PC-3 (cell line): Measurements from ENCODE around the gene RIPPLY1.

Experiments used
- EZH2phosphoT487 ChIP-seq: fragments of 300-600 bp; sonication (generic); IDR thresholded peaks from 2 replicates; pipeline ENCODE4 v1.6.1; 2018; ENCODE audit warnings: mild to moderate bottlenecking, antibody characterized with exemption, low read length, borderline replicate concordance
- TF ChIP-seq, protein P1 (sequence below): fragments of 300-600 bp; sonication (generic); conservative IDR thresholded peaks from 2 replicates; pipeline ENCODE4 v1.5.1; 2017; ENCODE audit warnings: antibody characterized with exemption, low read depth, mild to moderate bottlenecking, low read length

DNA sequence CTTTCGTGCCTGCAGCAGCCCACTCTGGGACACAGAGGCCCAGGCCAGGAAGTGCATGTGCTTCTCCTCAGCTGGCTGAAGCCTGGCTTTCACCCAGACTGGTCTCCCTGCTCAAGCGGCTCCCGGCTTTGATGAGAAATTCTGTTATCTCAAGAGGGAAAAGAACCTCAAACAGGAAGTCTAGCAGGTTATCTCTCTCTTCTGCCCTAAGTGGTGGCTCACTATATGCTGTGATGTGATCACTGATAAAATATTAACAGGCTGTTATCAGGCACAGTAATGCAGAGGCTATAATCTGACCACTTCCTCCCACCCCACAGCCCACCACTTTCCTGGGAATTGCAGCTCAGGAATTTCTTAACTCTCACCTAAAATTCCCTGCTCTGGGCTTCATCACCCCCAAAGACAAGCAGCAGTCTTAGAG is 30.4 kb upstream of the RIPPLY1 start:
- TF ChIP-seq EZH2phosphoT487, result no peak
- TF ChIP-seq, protein P1, sequence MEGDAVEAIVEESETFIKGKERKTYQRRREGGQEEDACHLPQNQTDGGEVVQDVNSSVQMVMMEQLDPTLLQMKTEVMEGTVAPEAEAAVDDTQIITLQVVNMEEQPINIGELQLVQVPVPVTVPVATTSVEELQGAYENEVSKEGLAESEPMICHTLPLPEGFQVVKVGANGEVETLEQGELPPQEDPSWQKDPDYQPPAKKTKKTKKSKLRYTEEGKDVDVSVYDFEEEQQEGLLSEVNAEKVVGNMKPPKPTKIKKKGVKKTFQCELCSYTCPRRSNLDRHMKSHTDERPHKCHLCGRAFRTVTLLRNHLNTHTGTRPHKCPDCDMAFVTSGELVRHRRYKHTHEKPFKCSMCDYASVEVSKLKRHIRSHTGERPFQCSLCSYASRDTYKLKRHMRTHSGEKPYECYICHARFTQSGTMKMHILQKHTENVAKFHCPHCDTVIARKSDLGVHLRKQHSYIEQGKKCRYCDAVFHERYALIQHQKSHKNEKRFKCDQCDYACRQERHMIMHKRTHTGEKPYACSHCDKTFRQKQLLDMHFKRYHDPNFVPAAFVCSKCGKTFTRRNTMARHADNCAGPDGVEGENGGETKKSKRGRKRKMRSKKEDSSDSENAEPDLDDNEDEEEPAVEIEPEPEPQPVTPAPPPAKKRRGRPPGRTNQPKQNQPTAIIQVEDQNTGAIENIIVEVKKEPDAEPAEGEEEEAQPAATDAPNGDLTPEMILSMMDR, result no peak
